ENCODE measurements around the gene DYNC2I2. TPM values are rescaled to one million over a fixed set of nuclear protein-coding genes. Genes with fewer than 3 reads are reported as not detected.

The DYNC2I2 gene
- total and polyA plus RNA-seq, 2 experiments from 2014 or later = 48.7 to 78.3 TPM

DNA sequence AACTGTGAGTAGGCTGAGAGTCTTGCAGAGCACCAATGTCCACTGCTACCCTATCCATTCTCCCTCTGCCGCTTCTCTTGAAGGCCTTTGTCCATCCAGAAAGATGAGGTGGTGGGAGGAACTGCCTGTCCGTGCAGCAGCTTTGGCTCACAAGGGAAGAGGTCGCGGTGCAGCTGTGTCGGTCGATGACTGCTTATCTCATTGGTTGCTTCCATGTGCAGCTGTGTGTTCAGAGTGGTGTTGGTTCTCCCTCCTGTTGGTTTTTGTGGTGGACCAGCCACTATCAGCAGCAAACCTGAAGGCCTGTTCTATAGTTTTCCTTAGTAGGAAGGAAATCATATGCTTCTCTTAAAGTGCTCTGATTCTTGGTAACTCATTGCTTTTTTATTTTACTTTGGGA is 63.6 kb downstream of the DYNC2I2 start:
- Histone ChIP-seq H3K4me1 (ENCODE audit: insufficient read depth) (no peaks in the 10 kb centered on the region), H3K4me3 (no peak overlapping the region), H3K4me2 (no peak overlapping the region), H3K79me2 (replicated peaks; ENCODE audit: insufficient read depth) (no peaks in the 10 kb centered on the region), H3K9me2 (ENCODE audit: insufficient read depth) (no peaks in the 10 kb centered on the region), H3K27ac (ENCODE audit: low read depth) (no peak overlapping the region), H3K36me3 (ENCODE audit: insufficient read depth) (peaks cover 60% of the 10 kb centered on the region), H3F3A (replicated peaks; ENCODE audit: low read depth) (0 out of 2 replicates have a peak, but pooled peaks cover 3% of the 10 kb centered on the region), H3K27me3 (ENCODE audit: insufficient read depth) (no peaks in the 10 kb centered on the region), H2AFZ (no peak overlapping the region), H4K20me1 (replicated peaks; ENCODE audit: insufficient read depth) (no peaks in the 10 kb centered on the region; the same call in none of the 2 replicates)
- Mint-ChIP-seq H3K27me3 (ENCODE audit: insufficient read depth, low read depth, poor library complexity) (no peaks in the 10 kb centered on the region), H3K4me1 (no peaks in the 10 kb centered on the region), H3K36me3 (ENCODE audit: low read depth) (peaks cover 83% of the 10 kb centered on the region), H3K4me3 (no peak overlapping the region), H3K9me3 (no peaks in the 10 kb centered on the region), H3K27ac (no peak overlapping the region)
- no peak for DNase-seq (ENCODE audit: low spot score)
- TF ChIP-seq CTCF (conservative IDR thresholded peaks at IDR 0.05; ENCODE audit: low read depth in 2 of 2) (no peak), STAT1 (IDR thresholded peaks at IDR 0.05; ENCODE audit: unreplicated experiment) (no peak), POLR2AphosphoS5 (IDR thresholded peaks at IDR 0.05; ENCODE audit: low read depth) (no peak), EZH2 (IDR thresholded peaks at IDR 0.05; ENCODE audit: low read depth, unreplicated experiment) (no peak), ZNF331 (CRISPR knock-in tag; IDR thresholded peaks at IDR 0.05; ENCODE audit: low read depth) (no peak), EZH2phosphoT487 (IDR thresholded peaks at IDR 0.05; ENCODE audit: unreplicated experiment) (no peak), NANOG (IDR thresholded peaks at IDR 0.05; ENCODE audit: borderline replicate concordance) (no peak), JUNB (IDR thresholded peaks at IDR 0.05; ENCODE audit: unreplicated experiment) (no peak), ZNF114 (CRISPR knock-in tag; IDR thresholded peaks at IDR 0.05) (no peak), ETS1 (IDR thresholded peaks at IDR 0.05) (no peak), CREB1 (CRISPR knock-in tag; IDR thresholded peaks at IDR 0.05; ENCODE audit: low read depth) (no peak)
- TF ChIP-seq, protein P1, sequence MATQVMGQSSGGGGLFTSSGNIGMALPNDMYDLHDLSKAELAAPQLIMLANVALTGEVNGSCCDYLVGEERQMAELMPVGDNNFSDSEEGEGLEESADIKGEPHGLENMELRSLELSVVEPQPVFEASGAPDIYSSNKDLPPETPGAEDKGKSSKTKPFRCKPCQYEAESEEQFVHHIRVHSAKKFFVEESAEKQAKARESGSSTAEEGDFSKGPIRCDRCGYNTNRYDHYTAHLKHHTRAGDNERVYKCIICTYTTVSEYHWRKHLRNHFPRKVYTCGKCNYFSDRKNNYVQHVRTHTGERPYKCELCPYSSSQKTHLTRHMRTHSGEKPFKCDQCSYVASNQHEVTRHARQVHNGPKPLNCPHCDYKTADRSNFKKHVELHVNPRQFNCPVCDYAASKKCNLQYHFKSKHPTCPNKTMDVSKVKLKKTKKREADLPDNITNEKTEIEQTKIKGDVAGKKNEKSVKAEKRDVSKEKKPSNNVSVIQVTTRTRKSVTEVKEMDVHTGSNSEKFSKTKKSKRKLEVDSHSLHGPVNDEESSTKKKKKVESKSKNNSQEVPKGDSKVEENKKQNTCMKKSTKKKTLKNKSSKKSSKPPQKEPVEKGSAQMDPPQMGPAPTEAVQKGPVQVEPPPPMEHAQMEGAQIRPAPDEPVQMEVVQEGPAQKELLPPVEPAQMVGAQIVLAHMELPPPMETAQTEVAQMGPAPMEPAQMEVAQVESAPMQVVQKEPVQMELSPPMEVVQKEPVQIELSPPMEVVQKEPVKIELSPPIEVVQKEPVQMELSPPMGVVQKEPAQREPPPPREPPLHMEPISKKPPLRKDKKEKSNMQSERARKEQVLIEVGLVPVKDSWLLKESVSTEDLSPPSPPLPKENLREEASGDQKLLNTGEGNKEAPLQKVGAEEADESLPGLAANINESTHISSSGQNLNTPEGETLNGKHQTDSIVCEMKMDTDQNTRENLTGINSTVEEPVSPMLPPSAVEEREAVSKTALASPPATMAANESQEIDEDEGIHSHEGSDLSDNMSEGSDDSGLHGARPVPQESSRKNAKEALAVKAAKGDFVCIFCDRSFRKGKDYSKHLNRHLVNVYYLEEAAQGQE (IDR thresholded peaks at IDR 0.05; ENCODE audit: unreplicated experiment) = no peak
- TF ChIP-seq, protein P2, sequence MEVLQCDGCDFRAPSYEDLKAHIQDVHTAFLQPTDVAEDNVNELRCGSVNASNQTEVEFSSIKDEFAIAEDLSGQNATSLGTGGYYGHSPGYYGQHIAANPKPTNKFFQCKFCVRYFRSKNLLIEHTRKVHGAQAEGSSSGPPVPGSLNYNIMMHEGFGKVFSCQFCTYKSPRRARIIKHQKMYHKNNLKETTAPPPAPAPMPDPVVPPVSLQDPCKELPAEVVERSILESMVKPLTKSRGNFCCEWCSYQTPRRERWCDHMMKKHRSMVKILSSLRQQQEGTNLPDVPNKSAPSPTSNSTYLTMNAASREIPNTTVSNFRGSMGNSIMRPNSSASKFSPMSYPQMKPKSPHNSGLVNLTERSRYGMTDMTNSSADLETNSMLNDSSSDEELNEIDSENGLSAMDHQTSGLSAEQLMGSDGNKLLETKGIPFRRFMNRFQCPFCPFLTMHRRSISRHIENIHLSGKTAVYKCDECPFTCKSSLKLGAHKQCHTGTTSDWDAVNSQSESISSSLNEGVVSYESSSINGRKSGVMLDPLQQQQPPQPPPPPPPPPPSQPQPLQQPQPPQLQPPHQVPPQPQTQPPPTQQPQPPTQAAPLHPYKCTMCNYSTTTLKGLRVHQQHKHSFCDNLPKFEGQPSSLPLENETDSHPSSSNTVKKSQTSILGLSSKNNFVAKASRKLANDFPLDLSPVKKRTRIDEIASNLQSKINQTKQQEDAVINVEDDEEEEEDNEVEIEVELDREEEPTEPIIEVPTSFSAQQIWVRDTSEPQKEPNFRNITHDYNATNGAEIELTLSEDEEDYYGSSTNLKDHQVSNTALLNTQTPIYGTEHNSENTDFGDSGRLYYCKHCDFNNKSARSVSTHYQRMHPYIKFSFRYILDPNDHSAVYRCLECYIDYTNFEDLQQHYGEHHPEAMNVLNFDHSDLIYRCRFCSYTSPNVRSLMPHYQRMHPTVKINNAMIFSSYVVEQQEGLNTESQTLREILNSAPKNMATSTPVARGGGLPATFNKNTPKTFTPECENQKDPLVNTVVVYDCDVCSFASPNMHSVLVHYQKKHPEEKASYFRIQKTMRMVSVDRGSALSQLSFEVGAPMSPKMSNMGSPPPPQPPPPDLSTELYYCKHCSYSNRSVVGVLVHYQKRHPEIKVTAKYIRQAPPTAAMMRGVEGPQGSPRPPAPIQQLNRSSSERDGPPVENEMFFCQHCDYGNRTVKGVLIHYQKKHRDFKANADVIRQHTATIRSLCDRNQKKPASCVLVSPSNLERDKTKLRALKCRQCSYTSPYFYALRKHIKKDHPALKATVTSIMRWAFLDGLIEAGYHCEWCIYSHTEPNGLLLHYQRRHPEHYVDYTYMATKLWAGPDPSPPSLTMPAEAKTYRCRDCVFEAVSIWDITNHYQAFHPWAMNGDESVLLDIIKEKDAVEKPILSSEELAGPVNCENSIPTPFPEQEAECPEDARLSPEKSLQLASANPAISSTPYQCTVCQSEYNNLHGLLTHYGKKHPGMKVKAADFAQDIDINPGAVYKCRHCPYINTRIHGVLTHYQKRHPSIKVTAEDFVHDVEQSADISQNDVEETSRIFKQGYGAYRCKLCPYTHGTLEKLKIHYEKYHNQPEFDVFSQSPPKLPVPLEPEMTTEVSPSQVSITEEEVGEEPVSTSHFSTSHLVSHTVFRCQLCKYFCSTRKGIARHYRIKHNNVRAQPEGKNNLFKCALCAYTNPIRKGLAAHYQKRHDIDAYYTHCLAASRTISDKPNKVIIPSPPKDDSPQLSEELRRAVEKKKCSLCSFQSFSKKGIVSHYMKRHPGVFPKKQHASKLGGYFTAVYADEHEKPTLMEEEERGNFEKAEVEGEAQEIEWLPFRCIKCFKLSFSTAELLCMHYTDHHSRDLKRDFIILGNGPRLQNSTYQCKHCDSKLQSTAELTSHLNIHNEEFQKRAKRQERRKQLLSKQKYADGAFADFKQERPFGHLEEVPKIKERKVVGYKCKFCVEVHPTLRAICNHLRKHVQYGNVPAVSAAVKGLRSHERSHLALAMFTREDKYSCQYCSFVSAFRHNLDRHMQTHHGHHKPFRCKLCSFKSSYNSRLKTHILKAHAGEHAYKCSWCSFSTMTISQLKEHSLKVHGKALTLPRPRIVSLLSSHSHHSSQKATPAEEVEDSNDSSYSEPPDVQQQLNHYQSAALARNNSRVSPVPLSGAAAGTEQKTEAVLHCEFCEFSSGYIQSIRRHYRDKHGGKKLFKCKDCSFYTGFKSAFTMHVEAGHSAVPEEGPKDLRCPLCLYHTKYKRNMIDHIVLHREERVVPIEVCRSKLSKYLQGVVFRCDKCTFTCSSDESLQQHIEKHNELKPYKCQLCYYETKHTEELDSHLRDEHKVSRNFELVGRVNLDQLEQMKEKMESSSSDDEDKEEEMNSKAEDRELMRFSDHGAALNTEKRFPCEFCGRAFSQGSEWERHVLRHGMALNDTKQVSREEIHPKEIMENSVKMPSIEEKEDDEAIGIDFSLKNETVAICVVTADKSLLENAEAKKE (CRISPR knock-in tag; IDR thresholded peaks at IDR 0.05) = no peak
- ATAC-seq = no peak
